Astrocyte (in vitro differentiated cells and primary cell): ENCODE data around the gene AUTS2. TPM values are rescaled to one million over a fixed set of nuclear protein-coding genes. Genes with fewer than 3 reads are reported as not detected.

Source experiments
- DNase-seq: peaks from one replicate; pipeline ENCODE4 v3.0.0-alpha.2; 2010; ENCODE audit warnings: low read depth
- FAIRE-seq: peaks from 2 replicates; lab custom pipeline; 2011; peaks lifted over from hg19 to GRCh38; lab: Jason Lieb, UNC
- H2AFZ ChIP-seq: 2 replicates; pipeline ENCODE4 v1.6.0; 2012; ENCODE audit warnings: low read depth, low read length, inconsistent platforms
- H3K27ac ChIP-seq: 2 replicates; pipeline ENCODE4 v1.5.1; 2011; ENCODE audit warnings: low read depth, low read length, inconsistent platforms
- H3K27me3 ChIP-seq: 2 replicates; pipeline ENCODE4 v1.6.0; 2011; ENCODE audit warnings: low read length, inconsistent platforms; ENCODE audit not compliant: insufficient read depth
- H3K36me3 ChIP-seq: 2 replicates; pipeline ENCODE4 v1.5.1; 2011; ENCODE audit warnings: low read length, inconsistent platforms; ENCODE audit not compliant: insufficient read depth
- H3K4me1 ChIP-seq: 2 replicates; pipeline ENCODE4 v1.5.1; 2011; ENCODE audit warnings: low read length, inconsistent platforms; ENCODE audit not compliant: insufficient read depth
- H3K4me2 ChIP-seq: 2 replicates; pipeline ENCODE4 v1.6.0; 2012; ENCODE audit warnings: low read length, inconsistent platforms
- H3K4me3 ChIP-seq: 2 replicates; pipeline ENCODE4 v1.5.1; 2011; ENCODE audit warnings: low read depth, mild to moderate bottlenecking, low read length, inconsistent platforms; ENCODE audit not compliant: insufficient read depth
- H3K79me2 ChIP-seq: 2 replicates; pipeline ENCODE4 v1.6.0; 2012; ENCODE audit warnings: mild to moderate bottlenecking, low read length, inconsistent platforms; ENCODE audit not compliant: insufficient read depth
- H3K9ac ChIP-seq: 2 replicates; pipeline ENCODE4 v1.6.0; 2012; ENCODE audit warnings: mild to moderate bottlenecking, low read length, inconsistent platforms
- H3K9me3 ChIP-seq: 2 replicates; pipeline ENCODE4 v1.5.1; 2012; ENCODE audit warnings: low read depth, mild to moderate bottlenecking, low read length, inconsistent platforms; ENCODE audit not compliant: insufficient read depth
- H4K20me1 ChIP-seq: 2 replicates; pipeline ENCODE4 v1.6.0; 2012; ENCODE audit warnings: low read length, inconsistent platforms; ENCODE audit not compliant: insufficient read depth
- H3K27ac Mint-ChIP-seq: one replicate; pipeline ENCODE4 v1.8.0; 2021; ENCODE audit warnings: mild to moderate bottlenecking, mixed read lengths; ENCODE audit not compliant: unreplicated experiment
- H3K27me3 Mint-ChIP-seq: one replicate; pipeline ENCODE4 v1.8.0; 2021; ENCODE audit warnings: low read depth, mixed read lengths; ENCODE audit not compliant: unreplicated experiment
- H3K36me3 Mint-ChIP-seq: one replicate; pipeline ENCODE4 v1.8.0; 2021; ENCODE audit warnings: low read depth, mixed read lengths; ENCODE audit not compliant: unreplicated experiment
- H3K4me1 Mint-ChIP-seq: one replicate; pipeline ENCODE4 v1.8.0; 2021; ENCODE audit warnings: low read depth, mixed read lengths; ENCODE audit not compliant: unreplicated experiment
- H3K4me3 Mint-ChIP-seq: one replicate; pipeline ENCODE4 v1.8.0; 2021; ENCODE audit warnings: mild to moderate bottlenecking, moderate library complexity, mixed read lengths; ENCODE audit not compliant: unreplicated experiment
- H3K9me3 Mint-ChIP-seq: one replicate; pipeline ENCODE4 v1.8.0; 2021; ENCODE audit warnings: mild to moderate bottlenecking, mixed read lengths; ENCODE audit not compliant: unreplicated experiment
- EZH2 ChIP-seq: IDR thresholded peaks from 2 replicates; pipeline ENCODE4 v1.6.1; 2012; ENCODE audit warnings: mild to moderate bottlenecking, low read length, inconsistent platforms; ENCODE audit not compliant: insufficient read depth
- total RNA-seq: library from RNA; stranded (reverse); gene quantifications from 2 replicates; pipeline ENCODE4 v1.2.1, GENCODE V29; 2021
- TF ChIP-seq, protein P1 (sequence below): IDR thresholded peaks from 2 replicates; pipeline ENCODE4 v1.5.1; 2011; ENCODE audit warnings: low read depth, mild to moderate bottlenecking, inconsistent platforms, low read length, moderate library complexity; ENCODE audit not compliant: insufficient read depth

The AUTS2 gene
- total RNA-seq, 1 donor from 2014 or later, result 73.2 TPM

DNA sequence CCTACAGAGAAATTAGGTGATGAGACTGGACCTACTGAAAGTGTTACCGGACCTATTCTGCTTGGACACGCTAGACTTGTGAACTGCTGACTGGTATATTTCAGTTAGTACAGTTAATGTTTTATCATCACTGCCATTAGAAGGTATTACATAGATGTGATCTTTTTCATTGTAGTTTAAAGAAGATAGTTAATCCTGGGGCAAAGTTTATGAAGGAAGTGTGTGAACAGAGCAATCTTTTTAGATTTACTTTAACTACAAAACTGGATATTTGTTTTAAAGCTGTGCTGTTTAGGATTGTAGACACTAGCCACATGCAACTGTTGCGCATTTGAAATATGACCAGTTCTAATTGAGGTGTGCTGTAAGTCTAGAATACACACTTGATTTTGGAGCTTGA, 446.7 kb downstream of the AUTS2 start:
- Mint-ChIP-seq H3K9me3 (no peaks in the 10 kb centered on the region), H3K27me3 (no peaks in the 10 kb centered on the region), H3K36me3 (no peaks in the 10 kb centered on the region), H3K4me3 (no peak overlapping the region), H3K27ac (no peak overlapping the region), H3K4me1 (peaks cover 17% of the 10 kb centered on the region)
- no peak overlapping the region for H3K27ac ChIP-seq
- no peaks in the 10 kb centered on the region for H3K27me3 ChIP-seq
- DNase-seq (no peak), FAIRE-seq (no peak)
- no peaks in the 10 kb centered on the region for H4K20me1 ChIP-seq
- H3K9me3 ChIP-seq, result no peaks in the 10 kb centered on the region
- no peaks in the 10 kb centered on the region for H3K79me2 ChIP-seq
- H2AFZ ChIP-seq, result no peak overlapping the region
- H3K36me3 ChIP-seq, result no peaks in the 10 kb centered on the region
- TF ChIP-seq, protein P1, sequence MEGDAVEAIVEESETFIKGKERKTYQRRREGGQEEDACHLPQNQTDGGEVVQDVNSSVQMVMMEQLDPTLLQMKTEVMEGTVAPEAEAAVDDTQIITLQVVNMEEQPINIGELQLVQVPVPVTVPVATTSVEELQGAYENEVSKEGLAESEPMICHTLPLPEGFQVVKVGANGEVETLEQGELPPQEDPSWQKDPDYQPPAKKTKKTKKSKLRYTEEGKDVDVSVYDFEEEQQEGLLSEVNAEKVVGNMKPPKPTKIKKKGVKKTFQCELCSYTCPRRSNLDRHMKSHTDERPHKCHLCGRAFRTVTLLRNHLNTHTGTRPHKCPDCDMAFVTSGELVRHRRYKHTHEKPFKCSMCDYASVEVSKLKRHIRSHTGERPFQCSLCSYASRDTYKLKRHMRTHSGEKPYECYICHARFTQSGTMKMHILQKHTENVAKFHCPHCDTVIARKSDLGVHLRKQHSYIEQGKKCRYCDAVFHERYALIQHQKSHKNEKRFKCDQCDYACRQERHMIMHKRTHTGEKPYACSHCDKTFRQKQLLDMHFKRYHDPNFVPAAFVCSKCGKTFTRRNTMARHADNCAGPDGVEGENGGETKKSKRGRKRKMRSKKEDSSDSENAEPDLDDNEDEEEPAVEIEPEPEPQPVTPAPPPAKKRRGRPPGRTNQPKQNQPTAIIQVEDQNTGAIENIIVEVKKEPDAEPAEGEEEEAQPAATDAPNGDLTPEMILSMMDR, result no peak
- no peak for TF ChIP-seq EZH2
- no peak overlapping the region for H3K4me3 ChIP-seq
- H3K4me2 ChIP-seq, result no peak overlapping the region
- no peaks in the 10 kb centered on the region for H3K4me1 ChIP-seq
- no peak overlapping the region for H3K9ac ChIP-seq

DNA sequence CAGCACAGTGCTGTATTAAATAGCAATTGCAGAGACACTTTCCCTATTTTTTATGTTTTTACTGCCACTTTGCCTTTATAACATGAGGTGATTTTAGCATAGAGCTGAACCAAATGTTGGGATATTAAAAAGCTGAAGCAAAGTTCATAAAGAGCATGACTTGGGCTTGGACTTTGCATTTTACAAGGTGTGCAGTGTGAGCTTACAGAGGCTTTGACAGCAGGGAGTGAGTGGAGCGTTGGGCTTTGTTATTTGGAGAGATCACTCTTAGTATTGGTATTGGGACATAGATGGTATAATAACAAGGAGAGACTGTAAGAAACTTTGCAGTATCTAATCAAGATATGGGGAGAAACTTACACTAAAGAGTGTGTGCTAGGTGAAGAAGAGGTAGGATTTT, 449.1 kb downstream of the AUTS2 start:
- Histone ChIP-seq H2AFZ (no peak overlapping the region), H3K9me3 (no peaks in the 10 kb centered on the region), H3K27me3 (no peaks in the 10 kb centered on the region), H3K4me2 (no peak overlapping the region), H4K20me1 (peaks cover 2% of the 10 kb centered on the region), H3K27ac (no peak overlapping the region), H3K4me3 (no peak overlapping the region), H3K4me1 (peaks cover 5% of the 10 kb centered on the region), H3K9ac (no peak overlapping the region), H3K36me3 (no peaks in the 10 kb centered on the region), H3K79me2 (no peaks in the 10 kb centered on the region)
- H3K27ac Mint-ChIP-seq, result no peak overlapping the region
- FAIRE-seq (no peak), DNase-seq (no peak)
- H3K27me3 Mint-ChIP-seq, result no peaks in the 10 kb centered on the region
- H3K4me3 Mint-ChIP-seq, result no peak overlapping the region
- no peaks in the 10 kb centered on the region for H3K9me3 Mint-ChIP-seq
- H3K4me1 Mint-ChIP-seq, result peaks cover 17% of the 10 kb centered on the region
- no peaks in the 10 kb centered on the region for H3K36me3 Mint-ChIP-seq
- TF ChIP-seq EZH2, result no peak
- TF ChIP-seq, protein P1, result no peak

DNA sequence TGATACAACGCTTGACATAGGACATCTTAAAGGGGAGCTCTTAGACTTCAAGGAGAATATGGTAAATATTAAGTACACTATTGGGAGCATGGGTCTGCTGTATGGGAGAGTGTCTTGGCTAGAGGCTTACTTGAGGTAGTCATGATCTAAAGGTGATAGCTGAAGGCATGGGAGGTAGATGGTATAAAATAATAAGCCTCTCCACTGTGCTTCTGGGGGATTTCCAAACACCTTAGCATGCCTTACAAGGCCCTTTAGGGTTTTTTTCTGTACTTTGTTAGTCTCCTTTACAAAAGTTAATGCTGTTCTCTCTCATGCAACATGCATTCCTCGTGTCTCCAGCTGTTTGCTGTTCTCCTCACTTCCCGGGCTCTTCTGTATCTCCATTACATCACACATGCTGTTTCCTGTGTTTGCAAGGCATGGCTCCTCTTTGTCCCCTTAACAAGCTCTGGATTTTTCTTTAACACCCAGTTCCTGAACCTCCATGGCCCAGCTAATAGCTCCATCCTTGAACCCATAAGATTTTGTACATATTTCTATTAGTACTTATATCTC, 449.7 kb downstream of the AUTS2 start:
- no peaks in the 10 kb centered on the region for H3K79me2 ChIP-seq
- no peak overlapping the region for H3K27ac ChIP-seq
- no peaks in the 10 kb centered on the region for H3K27me3 ChIP-seq
- no peak for DNase-seq
- no peak overlapping the region for H3K4me3 ChIP-seq
- H3K4me1 ChIP-seq, result peaks cover 8% of the 10 kb centered on the region
- H3K36me3 Mint-ChIP-seq, result no peaks in the 10 kb centered on the region
- H3K27ac Mint-ChIP-seq, result no peak overlapping the region
- no peak overlapping the region for H3K4me3 Mint-ChIP-seq
- H3K9me3 ChIP-seq, result no peaks in the 10 kb centered on the region
- H3K36me3 ChIP-seq, result no peaks in the 10 kb centered on the region
- no peak for FAIRE-seq
- no peak overlapping the region for H3K9ac ChIP-seq
- H4K20me1 ChIP-seq, result peaks cover 4% of the 10 kb centered on the region
- no peak for TF ChIP-seq EZH2
- TF ChIP-seq, protein P1, result no peak
- no peaks in the 10 kb centered on the region for H3K9me3 Mint-ChIP-seq
- no peak overlapping the region for H2AFZ ChIP-seq
- no peak overlapping the region for H3K4me2 ChIP-seq
- no peaks in the 10 kb centered on the region for H3K27me3 Mint-ChIP-seq
- H3K4me1 Mint-ChIP-seq, result peaks cover 21% of the 10 kb centered on the region
